ENCODE data around the gene AFAP1L2. TPM values are rescaled to one million over a fixed set of nuclear protein-coding genes. Genes with fewer than 3 reads are reported as not detected.

AFAP1L2 gene
- total RNA-seq, 4 donors from 2014 or later = 20.5 to 29.5 (median 23.9) TPM

DNA sequence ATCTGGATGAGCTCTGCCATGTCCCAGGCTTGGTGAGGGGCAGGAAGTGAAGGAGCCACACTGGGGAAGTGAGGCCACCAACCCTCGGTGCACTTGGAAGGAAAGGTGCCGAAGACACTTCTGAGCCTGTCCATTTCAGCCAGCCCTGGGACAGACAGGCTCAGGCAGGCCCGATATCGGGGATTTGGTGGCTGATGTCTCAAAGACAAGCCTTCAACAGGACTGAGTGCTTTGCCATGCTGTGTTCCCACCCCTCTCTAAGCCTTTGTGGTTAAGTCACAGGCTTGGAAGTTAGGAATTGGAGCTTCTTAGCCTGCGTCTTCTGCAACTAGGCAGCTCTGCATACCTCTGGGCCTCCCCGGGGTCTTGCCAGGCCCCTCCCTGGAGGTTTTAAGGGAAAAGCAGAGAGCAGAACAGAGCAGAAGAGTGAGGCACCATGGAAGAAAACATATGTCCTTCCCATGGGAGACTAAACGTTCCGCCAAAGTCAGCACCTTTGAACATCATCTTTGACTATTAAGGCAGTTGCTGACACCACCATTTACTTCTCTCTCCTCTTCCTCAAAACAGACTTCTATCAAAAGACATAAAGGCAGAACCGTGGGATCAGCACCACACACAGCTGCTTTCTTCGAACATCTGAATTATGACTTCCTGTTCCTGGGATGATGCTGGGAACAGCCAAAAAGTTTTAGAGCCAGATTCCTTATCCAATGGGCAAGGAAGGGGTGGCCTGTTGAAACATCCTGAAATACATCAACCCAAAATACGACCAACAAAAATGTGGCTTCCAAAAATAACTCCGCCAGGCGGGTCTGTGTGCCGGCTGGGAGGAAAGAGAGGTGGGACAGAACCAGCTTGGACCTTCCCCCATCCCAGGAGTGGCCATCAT, 71.8 kb downstream of the AFAP1L2 start:
- H3K4me1 ChIP-seq = peaks cover 0 to 56% (median 6%) of the 10 kb centered on the region in 3 donors
- peaks cover 0 to 17% of the 10 kb centered on the region in 2 donors for H3K36me3 ChIP-seq
- no peak overlapping the region for H3K4me3 ChIP-seq
- H3K9me3 ChIP-seq = no peaks in the 10 kb centered on the region
- ATAC-seq = peak; percentile 42
- TF ChIP-seq POLR2AphosphoS5 (IDR thresholded peaks at IDR 0.05) = no peak
- TF ChIP-seq, protein P1, sequence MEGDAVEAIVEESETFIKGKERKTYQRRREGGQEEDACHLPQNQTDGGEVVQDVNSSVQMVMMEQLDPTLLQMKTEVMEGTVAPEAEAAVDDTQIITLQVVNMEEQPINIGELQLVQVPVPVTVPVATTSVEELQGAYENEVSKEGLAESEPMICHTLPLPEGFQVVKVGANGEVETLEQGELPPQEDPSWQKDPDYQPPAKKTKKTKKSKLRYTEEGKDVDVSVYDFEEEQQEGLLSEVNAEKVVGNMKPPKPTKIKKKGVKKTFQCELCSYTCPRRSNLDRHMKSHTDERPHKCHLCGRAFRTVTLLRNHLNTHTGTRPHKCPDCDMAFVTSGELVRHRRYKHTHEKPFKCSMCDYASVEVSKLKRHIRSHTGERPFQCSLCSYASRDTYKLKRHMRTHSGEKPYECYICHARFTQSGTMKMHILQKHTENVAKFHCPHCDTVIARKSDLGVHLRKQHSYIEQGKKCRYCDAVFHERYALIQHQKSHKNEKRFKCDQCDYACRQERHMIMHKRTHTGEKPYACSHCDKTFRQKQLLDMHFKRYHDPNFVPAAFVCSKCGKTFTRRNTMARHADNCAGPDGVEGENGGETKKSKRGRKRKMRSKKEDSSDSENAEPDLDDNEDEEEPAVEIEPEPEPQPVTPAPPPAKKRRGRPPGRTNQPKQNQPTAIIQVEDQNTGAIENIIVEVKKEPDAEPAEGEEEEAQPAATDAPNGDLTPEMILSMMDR (IDR thresholded peaks at IDR 0.05) = no peak
- TF ChIP-seq POLR2A (IDR thresholded peaks at IDR 0.05) = no peak
- TF ChIP-seq EP300 (IDR thresholded peaks at IDR 0.05) = no peak
- no peaks in the 10 kb centered on the region for H3K27me3 ChIP-seq
- WGBS, 2 donors (ENCODE audit: low coverage in 1 of 2) = 27 to 55% methylated on average over 4 to 9 of the region's 14 CpGs
- peak overlapping the region in 3 of 4 donors; percentile 45 to 56 (median 49) for H3K27ac ChIP-seq

DNA sequence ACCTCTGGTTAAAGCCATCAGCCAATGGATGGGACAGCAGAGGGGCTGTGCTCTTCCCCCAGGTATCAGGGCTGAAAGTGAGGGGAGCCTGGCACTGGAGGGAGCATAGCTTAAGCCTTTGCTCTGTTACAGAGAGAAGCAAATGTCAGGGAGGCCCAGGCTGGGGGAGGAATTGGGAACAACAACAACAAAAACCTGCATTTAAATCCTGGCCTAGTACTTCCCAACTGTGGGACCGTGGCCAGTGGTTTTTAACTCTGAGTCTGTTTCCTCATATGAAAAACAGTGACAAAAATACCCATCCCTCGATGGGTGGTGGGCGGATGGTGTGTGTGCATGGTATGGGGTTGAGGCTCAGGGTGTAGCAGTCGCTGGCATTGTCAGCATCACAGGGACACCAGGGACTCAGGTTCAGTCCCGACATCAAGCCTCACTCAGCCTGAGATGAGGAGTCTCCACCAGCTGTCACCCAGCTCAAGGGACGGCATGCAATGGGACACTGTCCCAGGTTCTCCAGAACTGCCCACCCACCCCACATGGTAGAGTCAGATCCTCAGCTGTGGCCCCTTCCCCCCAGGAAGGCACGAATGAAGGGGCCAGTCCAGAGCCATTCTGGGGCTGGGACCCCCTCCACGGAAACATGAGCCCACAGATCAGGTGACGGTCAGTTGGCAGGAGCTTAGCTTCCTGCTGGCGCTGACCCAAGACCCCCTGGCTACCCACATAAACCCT, 74.5 kb downstream of the AFAP1L2 start:
- TF ChIP-seq EP300 (IDR thresholded peaks at IDR 0.05) (no peak), POLR2A (IDR thresholded peaks at IDR 0.05) (no peak), POLR2AphosphoS5 (IDR thresholded peaks at IDR 0.05) (no peak)
- TF ChIP-seq, protein P1 (IDR thresholded peaks at IDR 0.05) = no peak
- 64 to 71% methylated on average over 1 to 4 of the region's 10 CpGs for WGBS, 2 donors (ENCODE audit: low coverage in 1 of 2)
- Histone ChIP-seq H3K36me3 (peaks cover 0 to 15% of the 10 kb centered on the region in 2 donors), H3K27me3 (no peaks in the 10 kb centered on the region), H3K9me3 (no peaks in the 10 kb centered on the region), H3K4me3 (no peak overlapping the region), H3K4me1 (peaks cover 0 to 60% (median 6%) of the 10 kb centered on the region in 3 donors), H3K27ac (peak overlapping the region in 2 of 4 donors; percentile 41 to 43)
- ATAC-seq = no peak

DNA sequence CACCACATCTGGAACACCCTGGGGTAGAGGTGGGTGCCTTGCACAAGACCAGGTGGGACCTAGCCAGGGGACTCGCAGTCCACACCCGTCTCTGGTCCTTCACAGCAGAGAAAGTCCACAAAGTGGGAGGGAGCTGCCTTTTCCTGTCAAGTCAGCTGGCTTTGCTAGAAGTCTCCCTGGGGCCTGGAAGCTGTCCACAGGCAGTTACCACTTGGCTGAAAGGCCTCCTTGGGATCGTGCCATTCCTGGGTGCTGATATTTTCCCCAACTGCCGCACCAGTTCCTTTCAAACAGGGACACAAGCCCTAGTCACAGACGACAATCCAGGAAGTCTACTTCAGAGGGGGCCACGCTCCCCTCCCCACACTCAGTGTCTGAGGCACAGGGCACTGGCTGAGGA, 75.4 kb downstream of the AFAP1L2 start:
- peaks cover 0 to 52% (median 6%) of the 10 kb centered on the region in 3 donors for H3K4me1 ChIP-seq
- H3K9me3 ChIP-seq = no peaks in the 10 kb centered on the region
- peak overlapping the region in 3 of 4 donors; percentile 41 to 51 (median 43) for H3K27ac ChIP-seq
- no peaks in the 10 kb centered on the region for H3K27me3 ChIP-seq
- no CpG with 5 or more reads among the region's 6 CpGs for WGBS, 2 donors (ENCODE audit: low coverage in 1 of 2)
- no peak for ATAC-seq
- TF ChIP-seq EP300 (IDR thresholded peaks at IDR 0.05) (no peak), POLR2AphosphoS5 (IDR thresholded peaks at IDR 0.05) (no peak), POLR2A (IDR thresholded peaks at IDR 0.05) (no peak)
- TF ChIP-seq, protein P1 (IDR thresholded peaks at IDR 0.05) = no peak
- H3K4me3 ChIP-seq = no peak overlapping the region
- peaks cover 0 to 20% of the 10 kb centered on the region in 2 donors for H3K36me3 ChIP-seq

DNA sequence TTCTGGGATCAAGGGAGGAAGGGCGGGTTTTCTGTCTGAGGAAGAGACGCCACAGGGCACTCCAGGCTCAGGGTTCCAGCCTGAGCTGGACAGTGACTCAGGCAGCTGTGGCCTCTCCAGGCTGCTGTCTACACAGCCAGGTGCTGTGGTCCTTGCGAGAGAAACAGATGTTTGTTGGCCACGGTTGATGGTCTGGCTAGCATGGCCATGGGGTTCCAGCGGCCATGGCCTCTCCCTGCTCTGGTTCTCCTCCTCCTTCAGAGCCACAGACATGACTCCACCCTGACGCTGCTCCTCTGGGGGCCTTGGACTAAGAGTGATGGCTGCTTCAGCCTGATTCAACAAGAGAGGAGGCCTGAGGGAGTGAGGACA, 75.9 kb downstream of the AFAP1L2 start:
- 65% methylated on average over 4 of the region's 6 CpGs; no CpG with 5 or more reads in 1 of the 2 donors for WGBS, 2 donors (ENCODE audit: low coverage in 1 of 2)
- Histone ChIP-seq H3K4me1 (peaks cover 0 to 48% (median 6%) of the 10 kb centered on the region in 3 donors), H3K36me3 (peaks cover 0 to 20% of the 10 kb centered on the region in 2 donors), H3K9me3 (no peaks in the 10 kb centered on the region), H3K27me3 (no peaks in the 10 kb centered on the region), H3K27ac (peak overlapping the region in 3 of 4 donors; percentile 41 to 51 (median 43)), H3K4me3 (no peak overlapping the region)
- ATAC-seq = no peak
- TF ChIP-seq EP300 (IDR thresholded peaks at IDR 0.05) (no peak), POLR2A (IDR thresholded peaks at IDR 0.05) (no peak), POLR2AphosphoS5 (IDR thresholded peaks at IDR 0.05) (no peak)
- TF ChIP-seq, protein P1 (IDR thresholded peaks at IDR 0.05) = no peak
